Dedifferentiated amniotic fluid mesenchymal stem cell (primary cell): ENCODE data around the gene CDKN1C.
"Not testable (repeated sequence)": the region's sequence is repeated elsewhere in the genome, so short reads cannot be mapped to it uniquely, and the experiment has no call there.

ENCODE experiments used
- DNase-seq: peaks from one replicate; pipeline ENCODE4 v3.0.0-alpha.2; 2016; ENCODE audit errors: extremely low spot score

CDKN1C gene

GRCh38 chr11:2909133-2909902 is 23.7 kb upstream of the CDKN1C start:
- DNase-seq: no peak

- DNase-seq: no peak
Observed at GRCh38 chr11:2908130-2908529, 22.6 kb upstream of the CDKN1C start.

- not testable (repeated sequence) for DNase-seq
Observed at GRCh38 chr11:2905299-2905698, 19.7 kb upstream of the CDKN1C start.

- no peak for DNase-seq
Observed at GRCh38 chr11:2904153-2905052, 18.8 kb upstream of the CDKN1C start.

- no peak for DNase-seq
Observed at GRCh38 chr11:2903672-2904011, 18.1 kb upstream of the CDKN1C start.

GRCh38 chr11:2902784-2903671 is 17.5 kb upstream of the CDKN1C start:
- DNase-seq: no peak

- DNase-seq: peak; percentile 82
Observed at GRCh38 chr11:2901854-2902783, 16.5 kb upstream of the CDKN1C start.

- no peak for DNase-seq
Observed at GRCh38 chr11:2901196-2901796, 15.7 kb upstream of the CDKN1C start.

GRCh38 chr11:2899080-2899783 is 13.7 kb upstream of the CDKN1C start:
- DNase-seq: no peak

- peak; percentile 62 for DNase-seq
Observed at GRCh38 chr11:2898366-2899079, 12.9 kb upstream of the CDKN1C start.

- DNase-seq: no peak
Observed at GRCh38 chr11:2897048-2897447, 11.5 kb upstream of the CDKN1C start.

GRCh38 chr11:2896047-2896446 is 10.5 kb upstream of the CDKN1C start:
- DNase-seq: no peak

GRCh38 chr11:2893935-2894334 is 8.4 kb upstream of the CDKN1C start:
- no peak for DNase-seq

GRCh38 chr11:2892967-2893528 is 7.5 kb upstream of the CDKN1C start:
- no peak for DNase-seq

- DNase-seq: no peak
Observed at GRCh38 chr11:2892215-2892966, 6.8 kb upstream of the CDKN1C start.

- no peak for DNase-seq
Observed at GRCh38 chr11:2891326-2892214, 6.0 kb upstream of the CDKN1C start.
